Hepatocyte (in vitro differentiated cells): Measurements from ENCODE around the gene ZNF789. TPM values are rescaled to one million over a fixed set of nuclear protein-coding genes. Genes with fewer than 3 reads are reported as not detected.

Source experiments
- DNase-seq: peaks from one replicate; pipeline ENCODE4 v3.0.0-alpha.2; 2016; ENCODE audit warnings: low spot score
- H2AFZ ChIP-seq: fragments of 200-600 bp; sonication (generic); 2 replicates; pipeline ENCODE4 v1.6.0; 2016; ENCODE audit warnings: antibody characterized with exemption, mild to moderate bottlenecking
- H3K27ac ChIP-seq: fragments of 200-600 bp; sonication (generic); 2 replicates; pipeline ENCODE4 v1.5.1; 2016; ENCODE audit warnings: mild to moderate bottlenecking
- H3K27me3 ChIP-seq: fragments of 200-600 bp; sonication (generic); 2 replicates; pipeline ENCODE4 v1.6.1; 2016
- H3K36me3 ChIP-seq: fragments of 200-600 bp; sonication (generic); replicated peaks from 2 replicates; pipeline ENCODE4 v1.5.1; 2016; ENCODE audit warnings: low read depth; ENCODE audit not compliant: insufficient read depth
- H3K4me1 ChIP-seq: fragments of 200-600 bp; sonication (generic); 2 replicates; pipeline ENCODE4 v1.5.1; 2016; ENCODE audit warnings: mild to moderate bottlenecking, moderate library complexity; ENCODE audit not compliant: insufficient read depth
- H3K4me2 ChIP-seq: fragments of 200-600 bp; sonication (generic); 2 replicates; pipeline ENCODE4 v1.6.0; 2016
- H3K4me3 ChIP-seq: fragments of 200-600 bp; sonication (generic); 2 replicates; pipeline ENCODE4 v1.5.1; 2016; ENCODE audit warnings: mild to moderate bottlenecking
- H3K79me2 ChIP-seq: fragments of 200-600 bp; sonication (generic); 2 replicates; pipeline ENCODE4 v1.6.0; 2017; ENCODE audit warnings: mild to moderate bottlenecking
- H3K9me2 ChIP-seq: fragments of 200-600 bp; sonication (generic); replicated peaks from 2 replicates; pipeline ENCODE4 v1.6.0; 2017; ENCODE audit warnings: mild to moderate bottlenecking; ENCODE audit not compliant: insufficient read depth
- H3K9me3 ChIP-seq: fragments of 200-600 bp; sonication (generic); 2 replicates; pipeline ENCODE4 v1.5.1; 2016; ENCODE audit warnings: low read depth, mild to moderate bottlenecking
- H4K20me1 ChIP-seq: fragments of 200-600 bp; sonication (generic); 2 replicates; pipeline ENCODE4 v1.6.0; 2016; ENCODE audit warnings: mild to moderate bottlenecking; ENCODE audit not compliant: insufficient read depth, poor library complexity, severe bottlenecking
- EZH2 ChIP-seq: fragments of 200-600 bp; sonication (generic); IDR thresholded peaks from 2 replicates; pipeline ENCODE4 v1.6.1; 2016; ENCODE audit warnings: antibody characterized with exemption, mild to moderate bottlenecking, borderline replicate concordance
- EZH2phosphoT487 ChIP-seq: fragments of 200-600 bp; sonication (generic); IDR thresholded peaks from one replicate; pipeline ENCODE4 v1.6.1; 2018; ENCODE audit warnings: antibody characterized with exemption, mild to moderate bottlenecking, low read depth, moderate library complexity; ENCODE audit not compliant: unreplicated experiment, severe bottlenecking
- WGBS: methylation state at CpG from one replicate; pipeline ENCODE4 v1.1.6; 2016; ENCODE audit warnings: low lambda C conversion rate; ENCODE audit errors: missing lambda C conversion rate; 5-methylcytosine and 5-hydroxymethylcytosine counted together
- polyA plus RNA-seq: library from polyadenylated mRNA; unstranded; fragments of >200 nt; fragmentation: Nextera tagmentation; extraction: Ambion mirVana; gene quantifications from 2 replicates; pipeline ENCODE4 v1.2.1, GENCODE V29; 2016
- total RNA-seq: library from RNA; depleted of rRNA; stranded (reverse); fragments of >200 nt; gene quantifications from 2 replicates; pipeline ENCODE4 v1.2.3, GENCODE V29; 2014
- TF ChIP-seq, protein P1 (sequence below): fragments of 200-600 bp; sonication (generic); IDR thresholded peaks from 2 replicates; pipeline ENCODE4 v1.5.1; 2016; ENCODE audit warnings: antibody characterized with exemption, mild to moderate bottlenecking; ENCODE audit not compliant: poor library complexity

The ZNF789 gene
- total and polyA plus RNA-seq, 2 experiments from 2014 or later, result 8.1 to 11.3 TPM

DNA sequence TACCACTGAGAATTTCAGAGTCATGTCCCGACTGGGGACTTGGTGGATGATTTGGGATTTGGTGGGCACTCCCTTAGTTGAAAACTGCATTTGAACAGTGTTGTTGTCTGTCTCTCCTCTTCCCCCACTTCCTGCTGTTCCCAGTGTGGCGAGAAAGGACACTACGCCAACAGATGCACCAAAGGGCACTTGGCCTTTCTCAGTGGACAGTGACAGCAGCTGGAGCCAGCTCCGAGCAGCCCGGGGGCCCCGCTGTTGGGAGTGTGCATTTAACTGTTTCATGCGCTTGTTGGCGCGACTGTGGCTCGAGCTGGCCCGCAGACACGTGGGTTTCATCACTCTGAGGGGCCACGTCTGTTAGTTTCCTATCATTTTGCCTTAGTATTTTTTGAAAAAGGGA is 16.4 kb upstream of the ZNF789 start:
- Histone ChIP-seq H4K20me1 (peaks cover 31% of the 10 kb centered on the region), H3K4me1 (no peaks in the 10 kb centered on the region), H3K27ac (no peak overlapping the region), H3K79me2 (peaks cover 35% of the 10 kb centered on the region), H3K9me2 (no peaks in the 10 kb centered on the region), H3K36me3 (no peaks in the 10 kb centered on the region), H3K4me3 (no peak overlapping the region), H2AFZ (no peak overlapping the region), H3K27me3 (no peaks in the 10 kb centered on the region), H3K4me2 (no peak overlapping the region), H3K9me3 (no peaks in the 10 kb centered on the region)
- TF ChIP-seq, protein P1, sequence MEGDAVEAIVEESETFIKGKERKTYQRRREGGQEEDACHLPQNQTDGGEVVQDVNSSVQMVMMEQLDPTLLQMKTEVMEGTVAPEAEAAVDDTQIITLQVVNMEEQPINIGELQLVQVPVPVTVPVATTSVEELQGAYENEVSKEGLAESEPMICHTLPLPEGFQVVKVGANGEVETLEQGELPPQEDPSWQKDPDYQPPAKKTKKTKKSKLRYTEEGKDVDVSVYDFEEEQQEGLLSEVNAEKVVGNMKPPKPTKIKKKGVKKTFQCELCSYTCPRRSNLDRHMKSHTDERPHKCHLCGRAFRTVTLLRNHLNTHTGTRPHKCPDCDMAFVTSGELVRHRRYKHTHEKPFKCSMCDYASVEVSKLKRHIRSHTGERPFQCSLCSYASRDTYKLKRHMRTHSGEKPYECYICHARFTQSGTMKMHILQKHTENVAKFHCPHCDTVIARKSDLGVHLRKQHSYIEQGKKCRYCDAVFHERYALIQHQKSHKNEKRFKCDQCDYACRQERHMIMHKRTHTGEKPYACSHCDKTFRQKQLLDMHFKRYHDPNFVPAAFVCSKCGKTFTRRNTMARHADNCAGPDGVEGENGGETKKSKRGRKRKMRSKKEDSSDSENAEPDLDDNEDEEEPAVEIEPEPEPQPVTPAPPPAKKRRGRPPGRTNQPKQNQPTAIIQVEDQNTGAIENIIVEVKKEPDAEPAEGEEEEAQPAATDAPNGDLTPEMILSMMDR, result no peak
- no peak for TF ChIP-seq EZH2phosphoT487
- no peak for TF ChIP-seq EZH2
- WGBS, result 89% methylated on average over 13 of the region's 13 CpGs
- no peak for DNase-seq

DNA sequence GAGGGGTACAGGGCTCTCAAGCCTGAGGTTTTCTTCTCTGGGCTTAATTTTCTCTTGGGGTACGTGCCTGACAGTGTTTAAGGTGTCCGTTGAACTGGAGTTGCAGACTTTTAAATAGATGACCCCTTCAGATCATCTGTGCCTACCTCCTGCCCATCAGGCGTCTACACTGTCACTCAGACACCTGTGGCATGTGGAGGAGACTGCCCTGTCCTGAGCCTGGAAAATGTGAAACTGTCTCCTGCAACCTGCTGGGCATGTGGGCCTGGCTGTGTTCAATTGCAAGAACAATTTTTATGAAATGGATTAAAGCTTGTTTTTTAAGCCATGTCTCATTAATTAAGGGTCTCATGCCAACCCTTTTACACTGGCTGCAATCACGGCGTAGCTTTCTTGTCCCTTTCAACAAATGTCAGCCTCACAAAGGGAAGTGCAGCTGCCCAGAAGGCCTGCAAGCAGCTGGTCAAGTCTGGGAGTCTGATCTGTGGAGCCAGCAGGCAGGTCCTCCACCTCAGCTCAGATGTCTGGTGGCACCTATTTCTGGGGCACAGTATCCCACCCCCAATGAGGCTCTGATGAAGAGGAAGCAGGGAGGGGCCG is 15.5 kb upstream of the ZNF789 start:
- no peaks in the 10 kb centered on the region for H3K27me3 ChIP-seq
- peaks cover 38% of the 10 kb centered on the region for H4K20me1 ChIP-seq
- no peak for DNase-seq
- H3K9me2 ChIP-seq, result no peaks in the 10 kb centered on the region
- H3K27ac ChIP-seq, result no peak overlapping the region
- H3K4me1 ChIP-seq, result no peaks in the 10 kb centered on the region
- H3K36me3 ChIP-seq, result no peaks in the 10 kb centered on the region
- H3K4me3 ChIP-seq, result no peak overlapping the region
- 93% methylated on average over 6 of the region's 6 CpGs for WGBS
- peaks cover 44% of the 10 kb centered on the region for H3K79me2 ChIP-seq
- H3K9me3 ChIP-seq, result no peaks in the 10 kb centered on the region
- TF ChIP-seq EZH2phosphoT487, result no peak
- TF ChIP-seq, protein P1, result no peak
- TF ChIP-seq EZH2, result no peak
- H3K4me2 ChIP-seq, result no peak overlapping the region
- H2AFZ ChIP-seq, result no peak overlapping the region

DNA sequence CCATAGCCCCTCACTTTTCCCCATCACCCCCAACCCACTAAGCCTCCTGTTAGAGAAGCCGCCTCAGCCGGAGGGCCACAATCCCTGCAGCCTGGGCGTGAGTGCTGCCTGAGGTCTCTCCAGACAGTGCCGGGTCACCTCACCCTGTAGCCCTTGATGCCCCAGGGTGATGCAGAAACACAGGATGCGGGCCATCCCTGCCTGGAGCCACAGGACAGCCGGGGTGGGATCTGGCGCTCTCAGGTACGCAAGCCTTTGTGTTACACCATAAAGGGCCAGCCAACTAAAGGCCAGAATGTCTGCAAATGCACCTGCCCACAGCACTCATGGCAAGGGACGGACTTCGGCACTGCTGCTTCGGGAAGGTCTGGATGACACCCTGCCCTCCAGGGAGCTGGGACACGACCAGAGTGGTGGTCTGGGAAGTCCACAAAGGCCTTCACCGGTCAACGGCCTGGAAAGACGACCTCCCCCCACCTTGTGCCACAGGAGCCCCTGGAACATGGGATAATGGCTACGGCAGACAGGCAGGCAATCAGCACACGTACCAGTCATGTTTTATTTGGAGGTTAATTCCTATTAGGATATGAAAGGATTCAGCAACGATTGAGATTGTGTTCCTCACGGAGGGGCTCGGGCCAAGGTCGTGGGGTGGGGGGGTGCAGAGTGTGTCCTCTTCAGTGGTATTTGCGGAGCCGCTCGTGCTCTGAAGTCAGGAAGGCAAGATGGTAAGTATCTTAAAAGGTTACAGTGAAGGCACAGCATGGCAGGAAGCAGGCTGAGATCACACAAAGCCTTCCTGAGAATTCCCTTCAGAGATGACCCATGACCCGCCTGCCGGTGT is 14.8 kb upstream of the ZNF789 start:
- H4K20me1 ChIP-seq, result peaks cover 38% of the 10 kb centered on the region
- H3K36me3 ChIP-seq, result no peaks in the 10 kb centered on the region
- no peaks in the 10 kb centered on the region for H3K4me1 ChIP-seq
- TF ChIP-seq EZH2phosphoT487, result no peak
- no peak for TF ChIP-seq EZH2
- TF ChIP-seq, protein P1, result no peak
- H3K27me3 ChIP-seq, result no peaks in the 10 kb centered on the region
- no peak overlapping the region for H3K4me3 ChIP-seq
- DNase-seq, result no peak
- no peaks in the 10 kb centered on the region for H3K9me3 ChIP-seq
- 94% methylated on average over 26 of the region's 26 CpGs for WGBS
- H3K4me2 ChIP-seq, result no peak overlapping the region
- H3K79me2 ChIP-seq, result peaks cover 51% of the 10 kb centered on the region
- H3K27ac ChIP-seq, result no peak overlapping the region
- no peaks in the 10 kb centered on the region for H3K9me2 ChIP-seq
- H2AFZ ChIP-seq, result no peak overlapping the region
